Measurements from ENCODE around the gene FRYL. TPM values are rescaled to one million over a fixed set of nuclear protein-coding genes. Genes with fewer than 3 reads are reported as not detected.
"Not testable (repeated sequence)": the region's sequence is repeated elsewhere in the genome, so short reads cannot be mapped to it uniquely, and the experiment has no call there.

Gene FRYL
- total RNA-seq, 2 experiments from 2014 or later: 44.8 to 54.2 TPM

GRCh38 chr4:48727666-48728459, 52.2 kb downstream of the FRYL start:
- Mint-ChIP-seq H3K9me3 (peaks cover 2% of the 10 kb centered on the region), H3K4me3 (no peak overlapping the region), H3K27me3 (ENCODE audit: low read depth) (no peaks in the 10 kb centered on the region), H3K27ac (no peak overlapping the region), H3K4me1 (ENCODE audit: low read depth) (peaks cover 87% of the 10 kb centered on the region), H3K36me3 (ENCODE audit: low read depth) (peaks cover 8% of the 10 kb centered on the region)
- DNase-seq: no peak
- intact Hi-C loops (cut with micrococcal nuclease): loop anchor here (1.0 to 5.0 kb wide), 3 partner anchors 11 to 49 kb away; no protein-coding TSS in a partner anchor
- CTCF ChIA-PET: no interaction called here

GRCh38 chr4:48725414-48725813, 54.7 kb downstream of the FRYL start:
- CTCF ChIA-PET: no interaction called here
- H3K27ac Mint-ChIP-seq: no peak overlapping the region
- intact Hi-C loops (cut with micrococcal nuclease): loop anchor here (5.0 kb wide), 1 partner anchor 52 kb away; no protein-coding TSS in a partner anchor
- H3K4me1 Mint-ChIP-seq (ENCODE audit: low read depth): peaks cover 78% of the 10 kb centered on the region
- no peaks in the 10 kb centered on the region for H3K27me3 Mint-ChIP-seq (ENCODE audit: low read depth)
- no peak for DNase-seq
- H3K36me3 Mint-ChIP-seq (ENCODE audit: low read depth): peaks cover 5% of the 10 kb centered on the region
- no peaks in the 10 kb centered on the region for H3K9me3 Mint-ChIP-seq
- no peak overlapping the region for H3K4me3 Mint-ChIP-seq

- no peak overlapping the region for H3K27ac Mint-ChIP-seq
- peaks cover 6% of the 10 kb centered on the region for H3K36me3 Mint-ChIP-seq (ENCODE audit: low read depth)
- intact Hi-C loops (cut with micrococcal nuclease): no loop called here
- H3K27me3 Mint-ChIP-seq (ENCODE audit: low read depth): no peaks in the 10 kb centered on the region
- no peak for DNase-seq
- no peak overlapping the region for H3K4me3 Mint-ChIP-seq
- peaks cover 56% of the 10 kb centered on the region for H3K4me1 Mint-ChIP-seq (ENCODE audit: low read depth)
- peaks cover under 1% of the 10 kb centered on the region for H3K9me3 Mint-ChIP-seq
- CTCF ChIA-PET: no interaction called here
These were observed 57.3 kb downstream of the FRYL start for GRCh38 chr4:48722509-48723446.

GRCh38 chr4:48720459-48720858, 59.6 kb downstream of the FRYL start:
- peaks cover 10% of the 10 kb centered on the region for H3K9me3 Mint-ChIP-seq
- intact Hi-C loops (cut with micrococcal nuclease): no loop called here
- CTCF ChIA-PET: no interaction called here
- H3K27me3 Mint-ChIP-seq (ENCODE audit: low read depth): no peaks in the 10 kb centered on the region
- peaks cover 34% of the 10 kb centered on the region for H3K4me1 Mint-ChIP-seq (ENCODE audit: low read depth)
- peaks cover 14% of the 10 kb centered on the region for H3K36me3 Mint-ChIP-seq (ENCODE audit: low read depth)
- H3K4me3 Mint-ChIP-seq: no peak overlapping the region
- H3K27ac Mint-ChIP-seq: no peak overlapping the region
- no peak for DNase-seq

GRCh38 chr4:48718818-48719465, 61.1 kb downstream of the FRYL start:
- peaks cover 10% of the 10 kb centered on the region for H3K9me3 Mint-ChIP-seq
- no peak overlapping the region for H3K4me3 Mint-ChIP-seq
- no peak overlapping the region for H3K27ac Mint-ChIP-seq
- intact Hi-C loops (cut with micrococcal nuclease): no loop called here
- no peaks in the 10 kb centered on the region for H3K27me3 Mint-ChIP-seq (ENCODE audit: low read depth)
- DNase-seq: no peak
- peaks cover 23% of the 10 kb centered on the region for H3K4me1 Mint-ChIP-seq (ENCODE audit: low read depth)
- CTCF ChIA-PET: no interaction called here
- peaks cover 13% of the 10 kb centered on the region for H3K36me3 Mint-ChIP-seq (ENCODE audit: low read depth)

- DNase-seq; CTCF ChIA-PET; H3K27ac Mint-ChIP-seq; H3K27me3 Mint-ChIP-seq (ENCODE audit: low read depth); intact Hi-C loops (cut with micrococcal nuclease); H3K4me3 Mint-ChIP-seq: not testable (repeated sequence)
- H3K9me3 Mint-ChIP-seq: peaks cover 12% of the 10 kb centered on the region
- H3K36me3 Mint-ChIP-seq (ENCODE audit: low read depth): peaks cover 20% of the 10 kb centered on the region
- peaks cover 19% of the 10 kb centered on the region for H3K4me1 Mint-ChIP-seq (ENCODE audit: low read depth)
These were observed 63.8 kb downstream of the FRYL start for GRCh38 chr4:48716285-48716684.

GRCh38 chr4:48710446-48711209, 69.5 kb downstream of the FRYL start:
- no peak overlapping the region for H3K4me3 Mint-ChIP-seq
- no peak overlapping the region for H3K27ac Mint-ChIP-seq
- H3K27me3 Mint-ChIP-seq (ENCODE audit: low read depth): no peaks in the 10 kb centered on the region
- DNase-seq: no peak
- peaks cover 31% of the 10 kb centered on the region for H3K36me3 Mint-ChIP-seq (ENCODE audit: low read depth)
- CTCF ChIA-PET: interaction anchor here (0.6 kb wide), 2 partner anchors 23 to 113 kb away, joined by 3 to 4 read pairs; no protein-coding TSS in a partner anchor
- intact Hi-C loops (cut with micrococcal nuclease): no loop called here
- H3K4me1 Mint-ChIP-seq (ENCODE audit: low read depth): peaks cover 19% of the 10 kb centered on the region
- peaks cover 2% of the 10 kb centered on the region for H3K9me3 Mint-ChIP-seq

- Mint-ChIP-seq H3K4me3 (no peak overlapping the region), H3K36me3 (ENCODE audit: low read depth) (peaks cover 31% of the 10 kb centered on the region), H3K27me3 (ENCODE audit: low read depth) (no peaks in the 10 kb centered on the region), H3K27ac (no peak overlapping the region), H3K4me1 (ENCODE audit: low read depth) (peaks cover 19% of the 10 kb centered on the region), H3K9me3 (peaks cover 2% of the 10 kb centered on the region)
- CTCF ChIA-PET: interaction anchor here (0.6 kb wide), 1 partner anchor 24 kb away, joined by 4 read pairs; no protein-coding TSS in a partner anchor
- intact Hi-C loops (cut with micrococcal nuclease): no loop called here
- no peak for DNase-seq
These were observed 70.2 kb downstream of the FRYL start for GRCh38 chr4:48709901-48710300.

GRCh38 chr4:48708610-48709009, 71.5 kb downstream of the FRYL start:
- Mint-ChIP-seq H3K9me3 (peaks cover under 1% of the 10 kb centered on the region), H3K36me3 (ENCODE audit: low read depth) (peaks cover 30% of the 10 kb centered on the region), H3K4me3 (no peak overlapping the region), H3K27me3 (ENCODE audit: low read depth) (no peaks in the 10 kb centered on the region), H3K27ac (no peak overlapping the region), H3K4me1 (ENCODE audit: low read depth) (peaks cover 22% of the 10 kb centered on the region)
- CTCF ChIA-PET: no interaction called here
- intact Hi-C loops (cut with micrococcal nuclease): no loop called here
- DNase-seq: no peak

- Mint-ChIP-seq H3K27me3 (ENCODE audit: low read depth) (no peaks in the 10 kb centered on the region), H3K36me3 (ENCODE audit: low read depth) (peaks cover 24% of the 10 kb centered on the region), H3K27ac (no peak overlapping the region), H3K4me1 (ENCODE audit: low read depth) (peaks cover 27% of the 10 kb centered on the region), H3K9me3 (no peaks in the 10 kb centered on the region), H3K4me3 (no peak overlapping the region)
- CTCF ChIA-PET: interaction anchor here (0.5 to 1.2 kb wide), 3 partner anchors 9 to 14 kb away, joined by 3 to 4 read pairs (median 3); no protein-coding TSS in a partner anchor
- intact Hi-C loops (cut with micrococcal nuclease): no loop called here
- no peak for DNase-seq
These were observed 73.3 kb downstream of the FRYL start for GRCh38 chr4:48706736-48707135.

GRCh38 chr4:48705609-48706008, 74.5 kb downstream of the FRYL start:
- Mint-ChIP-seq H3K36me3 (ENCODE audit: low read depth) (peaks cover 20% of the 10 kb centered on the region), H3K27ac (no peak overlapping the region), H3K4me3 (no peak overlapping the region), H3K9me3 (no peaks in the 10 kb centered on the region), H3K4me1 (ENCODE audit: low read depth) (peaks cover 31% of the 10 kb centered on the region), H3K27me3 (ENCODE audit: low read depth) (no peaks in the 10 kb centered on the region)
- no peak for DNase-seq
- CTCF ChIA-PET: no interaction called here
- intact Hi-C loops (cut with micrococcal nuclease): no loop called here
